ENCODE measurements around the gene CIROP. TPM values are rescaled to one million over a fixed set of nuclear protein-coding genes. Genes with fewer than 3 reads are reported as not detected.

Gene CIROP
- total and polyA plus RNA-seq, 9 of the 15 experiments (the other 6 are each of a cell fraction or from before 2014, with no cell fraction given): not detected

GRCh38 chr14:23120541-23121251 is 15.9 kb upstream of the CIROP start (continued):
- TF ChIP-seq, protein P1, sequence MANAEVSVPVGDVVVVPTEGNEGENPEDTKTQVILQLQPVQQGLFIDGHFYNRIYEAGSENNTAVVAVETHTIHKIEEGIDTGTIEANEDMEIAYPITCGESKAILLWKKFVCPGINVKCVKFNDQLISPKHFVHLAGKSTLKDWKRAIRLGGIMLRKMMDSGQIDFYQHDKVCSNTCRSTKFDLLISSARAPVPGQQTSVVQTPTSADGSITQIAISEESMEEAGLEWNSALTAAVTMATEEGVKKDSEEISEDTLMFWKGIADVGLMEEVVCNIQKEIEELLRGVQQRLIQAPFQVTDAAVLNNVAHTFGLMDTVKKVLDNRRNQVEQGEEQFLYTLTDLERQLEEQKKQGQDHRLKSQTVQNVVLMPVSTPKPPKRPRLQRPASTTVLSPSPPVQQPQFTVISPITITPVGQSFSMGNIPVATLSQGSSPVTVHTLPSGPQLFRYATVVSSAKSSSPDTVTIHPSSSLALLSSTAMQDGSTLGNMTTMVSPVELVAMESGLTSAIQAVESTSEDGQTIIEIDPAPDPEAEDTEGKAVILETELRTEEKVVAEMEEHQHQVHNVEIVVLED (CRISPR knock-in tag; IDR thresholded peaks at IDR 0.05): no peak
- TF ChIP-seq, protein P2, sequence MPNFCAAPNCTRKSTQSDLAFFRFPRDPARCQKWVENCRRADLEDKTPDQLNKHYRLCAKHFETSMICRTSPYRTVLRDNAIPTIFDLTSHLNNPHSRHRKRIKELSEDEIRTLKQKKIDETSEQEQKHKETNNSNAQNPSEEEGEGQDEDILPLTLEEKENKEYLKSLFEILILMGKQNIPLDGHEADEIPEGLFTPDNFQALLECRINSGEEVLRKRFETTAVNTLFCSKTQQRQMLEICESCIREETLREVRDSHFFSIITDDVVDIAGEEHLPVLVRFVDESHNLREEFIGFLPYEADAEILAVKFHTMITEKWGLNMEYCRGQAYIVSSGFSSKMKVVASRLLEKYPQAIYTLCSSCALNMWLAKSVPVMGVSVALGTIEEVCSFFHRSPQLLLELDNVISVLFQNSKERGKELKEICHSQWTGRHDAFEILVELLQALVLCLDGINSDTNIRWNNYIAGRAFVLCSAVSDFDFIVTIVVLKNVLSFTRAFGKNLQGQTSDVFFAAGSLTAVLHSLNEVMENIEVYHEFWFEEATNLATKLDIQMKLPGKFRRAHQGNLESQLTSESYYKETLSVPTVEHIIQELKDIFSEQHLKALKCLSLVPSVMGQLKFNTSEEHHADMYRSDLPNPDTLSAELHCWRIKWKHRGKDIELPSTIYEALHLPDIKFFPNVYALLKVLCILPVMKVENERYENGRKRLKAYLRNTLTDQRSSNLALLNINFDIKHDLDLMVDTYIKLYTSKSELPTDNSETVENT (CRISPR knock-in tag; IDR thresholded peaks at IDR 0.05): no peak
- no peak for TF ChIP-seq NFE2L1 (tag; IDR thresholded peaks at IDR 0.05; ENCODE audit: borderline replicate concordance, low read depth)
- no peak for TF ChIP-seq ZNF79 (CRISPR knock-in tag; IDR thresholded peaks at IDR 0.05; ENCODE audit: low read depth)
- TF ChIP-seq ZNF830 (CRISPR knock-in tag; IDR thresholded peaks at IDR 0.05): no peak
- no peak for TF ChIP-seq RBM14 (IDR thresholded peaks at IDR 0.05; ENCODE audit: borderline replicate concordance, insufficient read depth, low read depth, low read length)
- 0 out of 2 replicates have a peak, but pooled peaks have one; percentile 41 for TF ChIP-seq ARID3A (IDR thresholded peaks at IDR 0.05; ENCODE audit: borderline replicate concordance, low read depth, low read length)
- TF ChIP-seq WHSC1 (IDR thresholded peaks at IDR 0.05; ENCODE audit: low read length): no peak
- TF ChIP-seq GABPB2 (CRISPR knock-in tag; conservative IDR thresholded peaks at IDR 0.05): no peak
- 0 out of 2 replicates have a peak, but pooled peaks have one; percentile 44 for TF ChIP-seq TOE1 (IDR thresholded peaks at IDR 0.05; ENCODE audit: borderline replicate concordance)
- TF ChIP-seq TOE1 (CRISPR knock-in tag; IDR thresholded peaks at IDR 0.05; ENCODE audit: borderline replicate concordance, low read depth): no peak
- no peak for TF ChIP-seq TAF15 (IDR thresholded peaks at IDR 0.05; ENCODE audit: low read depth, low read length)
- peak; percentile 43 for TF ChIP-seq CXXC5 (CRISPR knock-in tag; IDR thresholded peaks at IDR 0.05)
- TF ChIP-seq TEAD1 (CRISPR knock-in tag; IDR thresholded peaks at IDR 0.05): peak in 1 of 2 experiments; percentile 46; a peak in 2 of 4 replicates
- no peak for TF ChIP-seq PHF8 (IDR thresholded peaks at IDR 0.05; ENCODE audit: borderline replicate concordance, low read length)
- no peak for TF ChIP-seq ZNF41 (CRISPR knock-in tag; conservative IDR thresholded peaks at IDR 0.05)
- TF ChIP-seq RBM39 (optimal IDR thresholded peaks at IDR 0.05; ENCODE audit: low read depth, low read length): no peak
- peak in 1 of 2 experiments; percentile 88; a peak in 3 of 4 replicates for TF ChIP-seq MAZ (CRISPR knock-in tag; conservative IDR thresholded peaks at IDR 0.05 in 1 of 2, IDR thresholded peaks at IDR 0.05 in 1 of 2)
- peak; percentile 31 for TF ChIP-seq TAF1 (IDR thresholded peaks at IDR 0.05; ENCODE audit: control insufficient read depth, extremely low read depth, insufficient read depth, low read length, severe bottlenecking)
- TF ChIP-seq HDAC2 (IDR thresholded peaks at IDR 0.05): no peak
- TF ChIP-seq SMC3 (conservative IDR thresholded peaks at IDR 0.05; ENCODE audit: insufficient read depth, low read depth, low read length): peak; percentile 100
- no peak for TF ChIP-seq RFX1 (IDR thresholded peaks at IDR 0.05)
- TF ChIP-seq FOXA1 (IDR thresholded peaks at IDR 0.05; ENCODE audit: borderline replicate concordance): no peak

All from K562 (cell line).